OCI-LY1 (cell line): ENCODE measurements around the gene LBX2.

Source experiments
- CTCF ChIP-seq: fragments of 200-600 bp; sonication (generic), shearing (Covaris generic); IDR thresholded peaks from 2 replicates; pipeline ENCODE4 v1.5.1; 2017; ENCODE audit warnings: mild to moderate bottlenecking, antibody characterized with exemption, low read length, moderate library complexity, mixed read lengths
- EZH2 ChIP-seq: fragments of 200-600 bp; sonication (generic), shearing (Covaris generic); IDR thresholded peaks from 2 replicates; pipeline ENCODE4 v1.8.0; 2017; ENCODE audit warnings: borderline replicate concordance, mixed run types, mild to moderate bottlenecking, antibody characterized with exemption, low read length, moderate library complexity, mixed read lengths

DNA sequence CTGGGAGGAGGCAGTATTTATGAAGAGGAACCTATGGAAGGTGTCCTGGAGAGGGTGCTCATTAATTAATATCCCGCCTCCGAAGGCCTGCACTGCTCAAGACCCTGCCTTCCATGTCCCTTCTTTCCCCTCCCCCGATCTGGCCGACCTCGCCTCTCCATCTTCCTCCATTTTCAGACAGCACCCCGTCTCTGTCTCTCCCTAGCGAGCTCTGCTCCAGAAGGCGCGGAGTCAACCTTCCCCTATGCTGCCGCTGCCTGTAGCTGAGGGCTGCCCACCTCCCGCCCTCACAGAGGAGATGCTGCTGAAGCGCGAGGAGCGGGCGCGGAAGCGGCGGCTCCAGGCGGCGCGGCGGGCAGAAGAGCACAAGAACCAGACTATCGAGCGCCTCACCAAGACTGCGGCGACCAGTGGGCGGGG, 42.3 kb downstream of the LBX2 start:
- TF ChIP-seq CTCF, result no peak
- TF ChIP-seq EZH2, result no peak
